Stimulated activated effector memory CD8-positive, alpha-beta T cell treated with anti-CD3 and anti-CD28 coated beads, Interleukin-12 subunit alpha, Interleukin-12 subunit beta, amount 100 ng/mL, for 72 hours (primary cell): Measurements from ENCODE around the gene MUC22.

Experiments used
- ATAC-seq: fragments of 150-1000 bp; cut with Tn5 transposase; 2 replicates; pipeline ENCODE4 v1.10.0; 2021
- DNase-seq, 2 donors: peaks; one replicate each; pipeline ENCODE4 v3.0.0; 2021 to 2022; ENCODE audit warnings: low spot score in 2 of 2
- H3K27ac Mint-ChIP-seq: one replicate; pipeline ENCODE4 v1.8.0; 2022; ENCODE audit warnings: mild to moderate bottlenecking, mixed read lengths
- H3K36me3 Mint-ChIP-seq: one replicate; pipeline ENCODE4 v1.8.0; 2022; ENCODE audit warnings: mild to moderate bottlenecking, mixed read lengths
- H3K4me1 Mint-ChIP-seq: one replicate; pipeline ENCODE4 v1.8.0; 2022; ENCODE audit warnings: mixed read lengths
- H3K4me3 Mint-ChIP-seq: one replicate; pipeline ENCODE4 v1.8.0; 2022; ENCODE audit warnings: mild to moderate bottlenecking, mixed read lengths
- H3K9me3 Mint-ChIP-seq: one replicate; pipeline ENCODE4 v1.8.0; 2022; ENCODE audit warnings: mixed read lengths

MUC22 gene

DNA sequence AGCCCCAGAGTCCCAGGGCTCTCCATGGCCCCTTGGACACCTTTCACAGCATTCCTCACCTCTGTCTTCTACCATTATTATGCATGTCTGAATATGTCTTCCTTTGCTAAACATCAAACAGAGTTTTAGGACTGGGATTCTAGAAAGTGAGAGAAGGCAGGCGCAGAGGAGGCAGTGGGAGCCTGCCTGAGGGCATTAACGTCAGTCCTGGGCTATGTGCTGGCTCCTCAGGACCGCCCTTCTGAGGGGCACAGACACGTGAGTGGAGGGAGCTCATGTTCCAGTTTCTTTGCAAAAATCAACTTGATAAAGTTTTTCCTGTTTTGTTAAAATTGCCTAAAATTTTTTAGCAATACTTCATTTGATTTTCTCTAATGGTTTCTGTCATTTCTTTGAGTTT lies 64.1 kb downstream of the MUC22 start:
- DNase-seq: no peak
- peak overlapping the region; percentile 33 for H3K27ac Mint-ChIP-seq
- no peaks in the 10 kb centered on the region for H3K36me3 Mint-ChIP-seq
- no peak overlapping the region for H3K4me3 Mint-ChIP-seq
- H3K9me3 Mint-ChIP-seq: no peaks in the 10 kb centered on the region
- ATAC-seq: no peak
- no peaks in the 10 kb centered on the region for H3K4me1 Mint-ChIP-seq

DNA sequence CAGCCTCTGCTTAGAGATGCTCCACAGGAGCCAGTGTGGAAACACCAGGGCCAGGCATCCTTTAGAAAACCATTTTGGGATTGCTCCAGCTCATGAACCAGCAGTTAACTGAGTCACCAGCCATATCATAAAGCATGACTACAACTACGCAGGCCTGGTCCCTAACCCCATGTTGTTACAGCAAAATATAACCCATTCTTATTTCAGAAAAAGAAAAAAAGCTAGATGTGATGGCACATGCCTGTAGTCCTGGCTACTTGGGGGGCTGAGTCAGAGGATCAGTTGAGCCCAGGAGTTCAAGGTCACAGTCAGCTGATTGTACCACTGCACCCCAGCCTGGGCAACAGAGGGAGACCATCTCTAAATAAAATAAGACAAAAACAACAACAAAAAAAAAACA lies 65.3 kb downstream of the MUC22 start:
- H3K36me3 Mint-ChIP-seq: no peaks in the 10 kb centered on the region
- no peaks in the 10 kb centered on the region for H3K9me3 Mint-ChIP-seq
- no peak overlapping the region for H3K27ac Mint-ChIP-seq
- H3K4me1 Mint-ChIP-seq: peaks cover 7% of the 10 kb centered on the region
- ATAC-seq (no peak), DNase-seq (no peak)
- no peak overlapping the region for H3K4me3 Mint-ChIP-seq

- DNase-seq: no peak
- H3K4me3 Mint-ChIP-seq: no peak overlapping the region
- no peak overlapping the region for H3K27ac Mint-ChIP-seq
- ATAC-seq: no peak
- no peaks in the 10 kb centered on the region for H3K9me3 Mint-ChIP-seq
- peaks cover 7% of the 10 kb centered on the region for H3K4me1 Mint-ChIP-seq
- no peaks in the 10 kb centered on the region for H3K36me3 Mint-ChIP-seq
Observed at GRCh38 chr6:31076611-31077010, 66.3 kb downstream of the MUC22 start.

- no peak overlapping the region for H3K27ac Mint-ChIP-seq
- H3K4me3 Mint-ChIP-seq: peak overlapping the region; percentile 31
- H3K4me1 Mint-ChIP-seq: peaks cover 7% of the 10 kb centered on the region
- DNase-seq (peak; percentile 57 to 80), ATAC-seq (peak; percentile 75)
- H3K9me3 Mint-ChIP-seq: no peaks in the 10 kb centered on the region
- no peaks in the 10 kb centered on the region for H3K36me3 Mint-ChIP-seq
Observed at GRCh38 chr6:31079656-31080261, 69.5 kb downstream of the MUC22 start.

DNA sequence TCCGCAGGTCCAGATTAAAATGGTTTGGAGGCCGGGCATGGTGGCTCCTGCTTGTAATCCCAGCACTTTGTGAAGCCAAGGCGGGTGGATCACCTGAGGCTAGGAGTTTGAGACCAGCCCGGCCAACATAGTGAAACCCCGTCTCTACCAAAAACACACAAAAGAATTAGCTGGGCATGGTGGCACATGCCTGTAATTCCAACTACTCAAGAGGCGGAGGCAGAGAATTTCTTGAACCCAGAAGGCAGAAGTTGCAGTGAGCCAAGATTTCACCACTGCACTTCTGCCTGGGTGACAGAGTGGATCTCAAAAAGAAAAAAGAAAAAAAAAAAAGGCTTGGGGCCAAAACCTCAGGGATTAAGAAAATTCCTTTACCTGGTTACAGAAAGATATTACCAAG lies 71.6 kb downstream of the MUC22 start:
- Mint-ChIP-seq H3K4me3 (no peak overlapping the region), H3K4me1 (peaks cover 9% of the 10 kb centered on the region), H3K9me3 (no peaks in the 10 kb centered on the region), H3K36me3 (no peaks in the 10 kb centered on the region), H3K27ac (no peak overlapping the region)
- ATAC-seq (no peak), DNase-seq (no peak)

DNA sequence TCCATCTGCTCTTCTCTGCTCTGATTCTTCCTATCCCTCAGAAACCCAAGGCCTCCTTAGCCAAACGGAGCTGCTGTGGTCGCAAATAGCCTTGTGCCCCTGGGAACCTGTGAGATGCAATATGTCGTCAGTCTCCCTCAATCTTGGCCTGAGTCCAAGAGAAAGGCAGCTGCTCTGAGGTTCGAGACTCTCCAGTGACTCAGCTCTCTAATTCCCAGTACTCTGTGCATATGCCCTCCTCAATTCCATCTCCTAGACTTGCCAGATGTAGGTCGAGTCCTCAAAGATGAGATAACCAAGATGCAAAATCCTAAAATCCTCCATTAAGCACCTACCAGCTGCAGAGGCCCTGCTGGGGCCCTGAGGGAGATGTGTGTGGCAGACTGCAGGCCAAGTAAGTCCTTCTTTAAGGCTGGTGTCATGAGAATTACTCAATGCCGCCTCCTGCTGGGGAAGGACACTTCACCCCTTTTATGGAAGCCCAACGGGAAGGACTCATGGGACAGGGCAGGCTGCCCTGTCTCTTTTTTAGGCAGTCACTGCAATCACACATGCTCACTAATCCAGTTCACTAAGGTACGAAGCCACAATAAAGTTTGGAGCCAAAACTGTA lies 73.6 kb downstream of the MUC22 start:
- H3K27ac Mint-ChIP-seq: no peak overlapping the region
- H3K4me1 Mint-ChIP-seq: peaks cover 19% of the 10 kb centered on the region
- peak; percentile 57 for ATAC-seq
- DNase-seq: peak; percentile 20 to 63
- H3K36me3 Mint-ChIP-seq: no peaks in the 10 kb centered on the region
- H3K9me3 Mint-ChIP-seq: no peaks in the 10 kb centered on the region
- H3K4me3 Mint-ChIP-seq: no peak overlapping the region
